ENCODE data around the gene HES6.
A peak's percentile ranks its signal among the peaks of the same experiment; 100 is the strongest.

Gene HES6

DNA sequence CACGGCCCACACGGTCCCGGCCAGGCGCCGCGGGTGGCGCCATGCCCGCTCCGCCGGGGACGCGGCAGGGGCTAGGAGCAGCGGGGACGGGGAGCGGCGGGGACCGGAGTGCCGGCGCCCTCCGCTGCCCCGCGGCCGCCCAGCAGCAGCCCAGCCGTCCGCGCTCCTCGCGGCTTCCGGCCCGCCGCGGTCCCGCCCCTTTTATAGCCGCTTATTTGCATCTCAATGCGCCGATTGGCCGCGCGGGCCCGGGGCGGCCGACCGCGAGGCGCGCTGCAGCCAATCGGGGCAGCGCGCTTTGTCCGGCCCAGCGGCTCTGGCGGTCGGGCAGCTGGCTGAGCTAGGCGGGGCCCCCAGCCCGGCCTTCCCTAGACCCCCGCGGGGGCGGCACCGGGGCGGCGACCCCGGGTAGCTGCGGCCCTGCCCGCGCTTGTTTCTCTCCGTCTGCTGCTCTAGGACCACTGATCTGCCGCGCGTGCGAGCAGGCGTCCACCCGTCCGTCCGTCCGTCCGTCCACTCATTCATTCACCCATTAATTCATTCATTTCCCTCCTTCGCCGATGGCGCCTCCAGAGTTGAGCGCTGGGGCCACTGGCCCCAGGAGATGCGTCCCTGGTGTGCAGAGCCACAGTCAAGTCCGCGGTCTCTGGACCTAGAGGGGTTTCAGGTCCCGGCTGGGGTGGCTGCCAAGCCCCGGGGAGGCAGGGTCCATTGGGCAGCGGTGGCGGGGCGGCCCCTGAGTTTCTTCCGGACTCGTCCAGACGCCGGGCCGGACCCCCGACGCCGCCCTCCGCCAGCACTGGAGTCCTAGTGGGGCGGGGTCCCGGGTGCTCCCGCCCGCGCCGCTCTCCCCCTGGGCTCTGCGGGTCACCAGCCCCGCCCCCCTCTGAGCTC, at the start of gene HES6:
Gene HES6 (minus strand): TSS at position 176 of the 894 bp plus-strand sequence. CDS start 133 bp downstream, at position 43.
- Histone ChIP-seq H3K27me3 (no peaks in the 10 kb centered on the region), H4K20me1 (peaks cover 23% of the 10 kb centered on the region), H3K4me2 (peak within 1 kb of the TSS; percentile 98), H3K36me3 (peaks cover 5% of the 10 kb centered on the region; the same call in 1 of the 2 replicates), H3K4me1 (peaks cover 88% of the 10 kb centered on the region), H3K9ac (peak within 1 kb of the TSS; percentile 91), H3K9me3 (no peaks in the 10 kb centered on the region), H3K4me3 (peak within 1 kb of the TSS; percentile 89), H3K27ac (peak within 1 kb of the TSS; percentile 96)
- TF ChIP-seq Cebpa-rat (IDR thresholded peaks at IDR 0.05), result no peak

- Histone ChIP-seq H3K27me3 (no peaks in the 10 kb centered on the region), H3K4me2 (peak overlapping the region; percentile 85), H4K20me1 (peaks cover 36% of the 10 kb centered on the region), H3K36me3 (no peaks in the 10 kb centered on the region), H3K4me1 (peaks cover 55% of the 10 kb centered on the region), H3K9me3 (no peaks in the 10 kb centered on the region), H3K4me3 (peak overlapping the region; percentile 94), H3K9ac (peak overlapping the region; percentile 86), H3K27ac (peak overlapping the region; percentile 92)
- TF ChIP-seq Cebpa-rat (IDR thresholded peaks at IDR 0.05), result no peak
Observed at GRCh38 chr2:238289574-238289973, 49.7 kb upstream of the HES6 start.

DNA sequence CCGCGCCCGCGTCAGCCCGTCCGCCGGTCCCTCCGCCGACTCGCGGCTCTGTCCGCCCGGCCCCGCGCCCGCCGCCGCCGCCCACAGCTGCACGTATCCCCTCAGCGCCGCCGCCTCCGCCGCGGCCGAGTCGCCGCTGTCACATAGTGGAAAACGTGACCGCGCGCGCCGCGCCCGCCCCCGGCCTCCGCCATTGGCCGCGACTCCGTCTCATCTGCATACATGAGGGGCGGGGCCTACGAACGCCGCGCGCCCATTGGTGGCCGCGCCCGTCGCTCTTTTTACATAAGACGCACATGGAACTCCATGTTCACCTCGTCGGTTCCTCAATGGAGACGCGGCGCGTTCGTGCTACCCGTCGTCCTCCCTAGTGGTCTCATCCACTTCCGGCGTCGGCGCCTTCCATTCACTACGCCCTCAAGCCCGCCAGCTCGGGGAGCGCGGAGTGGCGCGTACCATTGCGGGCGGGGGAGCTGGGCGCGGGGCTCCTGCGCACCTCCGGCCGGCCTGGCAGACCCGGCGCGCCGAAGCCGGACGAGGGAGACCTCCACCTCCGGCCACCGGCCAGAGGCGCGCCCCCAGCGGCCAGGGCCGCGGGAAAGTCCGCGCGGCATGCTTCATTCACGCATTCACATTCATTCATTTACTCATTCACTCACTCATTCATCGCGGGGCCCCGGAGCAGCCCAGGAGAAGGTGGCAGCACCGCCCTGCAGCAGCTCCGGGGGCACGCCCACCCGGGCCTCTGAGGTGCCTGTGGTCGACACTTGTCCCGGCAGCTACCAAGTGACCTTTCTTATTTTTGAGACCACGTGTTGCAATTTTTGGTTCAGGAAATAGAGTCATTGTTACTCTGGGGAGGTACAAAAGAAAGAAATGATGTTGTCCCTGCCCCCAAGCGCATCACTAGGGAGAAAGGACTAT, 49.1 kb upstream of the HES6 start:
- Histone ChIP-seq H3K4me2 (peak overlapping the region; percentile 85), H3K4me3 (peak overlapping the region; percentile 94), H3K27ac (peak overlapping the region; percentile 92), H4K20me1 (peaks cover 43% of the 10 kb centered on the region), H3K9ac (peak overlapping the region; percentile 90), H3K4me1 (peaks cover 62% of the 10 kb centered on the region), H3K36me3 (no peaks in the 10 kb centered on the region), H3K9me3 (no peaks in the 10 kb centered on the region), H3K27me3 (no peaks in the 10 kb centered on the region)
- no peak for TF ChIP-seq Cebpa-rat (IDR thresholded peaks at IDR 0.05)

DNA sequence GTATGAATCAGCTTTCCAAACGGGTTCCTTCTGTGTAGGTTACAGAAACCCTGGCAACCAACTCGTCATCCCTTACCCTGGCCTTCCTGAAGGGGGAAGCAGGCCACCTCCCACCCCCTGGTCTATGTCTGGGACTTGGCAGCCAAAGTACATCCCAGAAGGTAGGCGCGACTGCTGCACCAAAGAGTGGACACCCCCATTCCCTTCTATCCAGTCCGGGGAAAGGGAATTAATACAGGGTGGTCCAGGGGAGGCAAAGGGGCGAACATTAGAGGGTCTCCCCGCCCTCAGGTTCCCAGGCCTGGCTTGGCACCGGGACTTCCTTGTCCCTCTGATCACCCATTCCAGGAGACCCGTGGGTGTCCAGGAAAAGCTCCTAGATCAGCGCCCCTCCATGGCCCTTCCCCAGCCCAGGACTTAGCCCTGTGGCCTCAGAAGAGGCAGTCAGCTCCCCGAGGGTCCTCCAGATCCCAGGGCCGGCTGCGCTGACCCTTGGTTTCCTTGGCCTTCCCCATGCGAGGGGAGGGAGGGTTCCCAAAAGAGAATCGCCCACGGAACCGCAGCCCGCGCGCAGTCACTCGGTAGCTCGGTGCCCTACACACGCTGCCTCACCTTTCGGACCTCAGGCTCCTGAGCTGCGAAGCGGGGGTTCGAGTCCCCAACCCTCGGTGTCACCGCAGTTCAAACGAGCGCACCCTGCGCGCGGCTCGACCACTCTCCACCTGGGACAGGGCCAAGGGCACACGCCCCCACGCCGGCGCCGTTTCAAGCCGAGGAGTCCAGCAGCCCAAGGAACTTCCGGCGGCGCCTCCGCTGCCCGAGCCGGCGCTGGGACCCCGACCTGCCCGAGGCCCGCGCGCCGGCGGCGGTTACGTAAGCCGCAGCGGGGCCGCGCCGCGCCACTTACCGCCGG, 48.2 kb upstream of the HES6 start, which contains the start of gene PER2:
Gene PER2 (minus strand): TSS at position 874 of the 913 bp plus-strand sequence. CDS start 10,674 bp downstream, outside the sequence.
- Histone ChIP-seq H3K4me1 (peaks cover 71% of the 10 kb centered on the region), H3K9ac (peak within 1 kb of the TSS; percentile 90), H3K27ac (peak within 1 kb of the TSS; percentile 92), H3K36me3 (no peaks in the 10 kb centered on the region), H3K4me2 (peak within 1 kb of the TSS; percentile 85), H4K20me1 (peaks cover 52% of the 10 kb centered on the region), H3K9me3 (no peaks in the 10 kb centered on the region), H3K27me3 (no peaks in the 10 kb centered on the region), H3K4me3 (peak within 1 kb of the TSS; percentile 94)
- peak; percentile 53; the same call in 1 of the 2 replicates for TF ChIP-seq Cebpa-rat (IDR thresholded peaks at IDR 0.05)

GRCh38 chr2:238286987-238287736, 47.3 kb upstream of the HES6 start:
- H3K4me2 ChIP-seq, result peak overlapping the region; percentile 85
- peak overlapping the region; percentile 92; the same call in 1 of the 2 replicates for H3K27ac ChIP-seq
- peaks cover 60% of the 10 kb centered on the region for H4K20me1 ChIP-seq
- TF ChIP-seq Cebpa-rat (IDR thresholded peaks at IDR 0.05), result no peak
- peaks cover 78% of the 10 kb centered on the region for H3K4me1 ChIP-seq
- no peaks in the 10 kb centered on the region for H3K36me3 ChIP-seq
- H3K27me3 ChIP-seq, result no peaks in the 10 kb centered on the region
- H3K4me3 ChIP-seq, result peak overlapping the region; percentile 94
- H3K9me3 ChIP-seq, result no peaks in the 10 kb centered on the region
- peak overlapping the region; percentile 90 for H3K9ac ChIP-seq

- peaks cover 78% of the 10 kb centered on the region for H3K4me1 ChIP-seq
- TF ChIP-seq Cebpa-rat (IDR thresholded peaks at IDR 0.05), result no peak
- peak overlapping the region; percentile 90 for H3K9ac ChIP-seq
- peak overlapping the region; percentile 85 for H3K4me2 ChIP-seq
- H4K20me1 ChIP-seq, result peaks cover 66% of the 10 kb centered on the region
- no peaks in the 10 kb centered on the region for H3K9me3 ChIP-seq
- H3K4me3 ChIP-seq, result peak overlapping the region; percentile 94; the same call in 1 of the 2 replicates
- H3K36me3 ChIP-seq, result no peaks in the 10 kb centered on the region
- no peak overlapping the region; the same call in 1 of the 2 replicates for H3K27ac ChIP-seq
- H3K27me3 ChIP-seq, result no peaks in the 10 kb centered on the region
Observed at GRCh38 chr2:238286551-238286950, 46.7 kb upstream of the HES6 start.

DNA sequence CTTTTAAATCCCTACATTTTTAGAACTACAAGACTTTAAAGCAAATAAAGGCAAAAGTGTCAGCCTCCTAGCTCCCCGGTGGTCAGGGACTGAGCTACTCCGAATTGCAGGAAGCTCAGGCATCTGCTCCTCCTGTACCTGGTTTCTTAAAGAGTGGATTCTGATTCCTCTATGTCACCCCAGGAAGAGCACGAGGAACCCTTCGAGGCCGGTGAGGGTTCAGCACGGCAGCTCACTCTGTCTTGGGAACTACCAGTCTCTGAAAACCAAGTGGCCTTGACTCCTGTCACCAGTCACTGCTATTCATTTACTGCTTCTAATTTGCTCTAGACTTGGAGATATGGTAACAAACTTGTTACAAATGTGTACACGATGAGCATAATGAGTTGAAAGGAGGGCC, 46.3 kb upstream of the HES6 start:
- Histone ChIP-seq H3K4me3 (no peak overlapping the region), H3K9ac (peak overlapping the region; percentile 90), H3K36me3 (no peaks in the 10 kb centered on the region), H3K27me3 (no peaks in the 10 kb centered on the region), H3K27ac (no peak overlapping the region; the same call in 1 of the 2 replicates), H4K20me1 (peaks cover 71% of the 10 kb centered on the region), H3K4me1 (peaks cover 81% of the 10 kb centered on the region), H3K9me3 (no peaks in the 10 kb centered on the region), H3K4me2 (peak overlapping the region; percentile 85)
- no peak for TF ChIP-seq Cebpa-rat (IDR thresholded peaks at IDR 0.05)

GRCh38 chr2:238285653-238286082, 45.8 kb upstream of the HES6 start:
- Histone ChIP-seq H3K27me3 (no peaks in the 10 kb centered on the region), H3K9ac (no peak overlapping the region), H3K4me2 (peak overlapping the region; percentile 85), H3K9me3 (no peaks in the 10 kb centered on the region), H3K4me3 (no peak overlapping the region), H3K4me1 (peaks cover 83% of the 10 kb centered on the region), H3K36me3 (no peaks in the 10 kb centered on the region), H3K27ac (no peak overlapping the region; the same call in 1 of the 2 replicates), H4K20me1 (peaks cover 72% of the 10 kb centered on the region)
- no peak for TF ChIP-seq Cebpa-rat (IDR thresholded peaks at IDR 0.05)
